Measurements from ENCODE around the gene GPR141. TPM values are rescaled to one million over a fixed set of nuclear protein-coding genes. Genes with fewer than 3 reads are reported as not detected.

The GPR141 gene
- total and polyA plus RNA-seq, 7 donors = not detected

GRCh38 chr7:37719077-37719476 lies 35.5 kb downstream of the GPR141 start:
- Histone ChIP-seq H3K4me1 (no peaks in the 10 kb centered on the region), H3K27ac (no peak overlapping the region), H3K27me3 (ENCODE audit: insufficient read depth in 3 of 3, low read length in 2 of 3) (no peaks in the 10 kb centered on the region), H3K9me3 (no peaks in the 10 kb centered on the region), H3K4me3 (no peak overlapping the region), H3K36me3 (ENCODE audit: insufficient read depth in 1 of 2, low read depth in 1 of 2) (no peaks in the 10 kb centered on the region)
- DNase-seq = no peak
- TF ChIP-seq, protein P1, sequence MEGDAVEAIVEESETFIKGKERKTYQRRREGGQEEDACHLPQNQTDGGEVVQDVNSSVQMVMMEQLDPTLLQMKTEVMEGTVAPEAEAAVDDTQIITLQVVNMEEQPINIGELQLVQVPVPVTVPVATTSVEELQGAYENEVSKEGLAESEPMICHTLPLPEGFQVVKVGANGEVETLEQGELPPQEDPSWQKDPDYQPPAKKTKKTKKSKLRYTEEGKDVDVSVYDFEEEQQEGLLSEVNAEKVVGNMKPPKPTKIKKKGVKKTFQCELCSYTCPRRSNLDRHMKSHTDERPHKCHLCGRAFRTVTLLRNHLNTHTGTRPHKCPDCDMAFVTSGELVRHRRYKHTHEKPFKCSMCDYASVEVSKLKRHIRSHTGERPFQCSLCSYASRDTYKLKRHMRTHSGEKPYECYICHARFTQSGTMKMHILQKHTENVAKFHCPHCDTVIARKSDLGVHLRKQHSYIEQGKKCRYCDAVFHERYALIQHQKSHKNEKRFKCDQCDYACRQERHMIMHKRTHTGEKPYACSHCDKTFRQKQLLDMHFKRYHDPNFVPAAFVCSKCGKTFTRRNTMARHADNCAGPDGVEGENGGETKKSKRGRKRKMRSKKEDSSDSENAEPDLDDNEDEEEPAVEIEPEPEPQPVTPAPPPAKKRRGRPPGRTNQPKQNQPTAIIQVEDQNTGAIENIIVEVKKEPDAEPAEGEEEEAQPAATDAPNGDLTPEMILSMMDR (IDR thresholded peaks at IDR 0.05) = no peak
- intact Hi-C loops (cut with DNase I) = no loop called here
- no peak for ATAC-seq
- 67 to 85% (median 85%) methylated on average over 1 of the region's 1 CpG for WGBS, 3 donors

- Histone ChIP-seq H3K4me3 (no peak overlapping the region), H3K4me1 (no peaks in the 10 kb centered on the region), H3K36me3 (ENCODE audit: insufficient read depth in 1 of 2, low read depth in 1 of 2) (no peaks in the 10 kb centered on the region), H3K27ac (no peak overlapping the region), H3K27me3 (ENCODE audit: insufficient read depth in 3 of 3, low read length in 2 of 3) (no peaks in the 10 kb centered on the region), H3K9me3 (no peaks in the 10 kb centered on the region)
- DNase-seq = no peak
- ATAC-seq = no peak
- TF ChIP-seq, protein P1 (IDR thresholded peaks at IDR 0.05) = no peak
- WGBS, 3 donors = 65 to 69% (median 65%) methylated on average over 4 of the region's 4 CpGs
- intact Hi-C loops (cut with DNase I) = no loop called here
Measured at GRCh38 chr7:37724732-37725131, 41.2 kb downstream of the GPR141 start.

DNA sequence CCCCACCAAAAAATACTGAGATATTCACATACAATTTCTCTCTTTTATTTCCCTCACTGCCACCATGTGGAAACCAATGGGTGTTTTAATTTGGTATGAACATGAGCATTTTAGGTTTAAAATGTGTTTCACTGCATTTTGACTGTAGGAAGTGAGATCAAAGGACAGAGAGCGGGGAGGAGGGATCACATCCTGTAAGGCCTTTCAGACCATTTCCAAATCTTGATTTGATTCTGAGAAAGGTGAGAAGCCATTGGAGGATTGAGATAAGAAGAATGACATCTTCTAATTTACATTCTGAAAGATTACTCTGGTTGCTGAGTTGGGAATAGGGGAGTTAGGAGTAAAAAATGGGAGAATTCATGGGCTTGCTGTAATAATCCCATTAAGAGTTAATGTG lies 42.5 kb downstream of the GPR141 start:
- Histone ChIP-seq H3K27me3 (ENCODE audit: insufficient read depth in 3 of 3, low read length in 2 of 3) (no peaks in the 10 kb centered on the region), H3K9me3 (no peaks in the 10 kb centered on the region), H3K4me1 (no peaks in the 10 kb centered on the region), H3K27ac (no peak overlapping the region), H3K4me3 (no peak overlapping the region), H3K36me3 (ENCODE audit: insufficient read depth in 1 of 2, low read depth in 1 of 2) (no peaks in the 10 kb centered on the region)
- ATAC-seq (no peak), DNase-seq (no peak)
- TF ChIP-seq, protein P1 (IDR thresholded peaks at IDR 0.05) = no peak
- WGBS, 3 donors = 97 to 99% (median 97%) methylated on average over 1 of the region's 1 CpG
- intact Hi-C loops (cut with DNase I) = no loop called here

DNA sequence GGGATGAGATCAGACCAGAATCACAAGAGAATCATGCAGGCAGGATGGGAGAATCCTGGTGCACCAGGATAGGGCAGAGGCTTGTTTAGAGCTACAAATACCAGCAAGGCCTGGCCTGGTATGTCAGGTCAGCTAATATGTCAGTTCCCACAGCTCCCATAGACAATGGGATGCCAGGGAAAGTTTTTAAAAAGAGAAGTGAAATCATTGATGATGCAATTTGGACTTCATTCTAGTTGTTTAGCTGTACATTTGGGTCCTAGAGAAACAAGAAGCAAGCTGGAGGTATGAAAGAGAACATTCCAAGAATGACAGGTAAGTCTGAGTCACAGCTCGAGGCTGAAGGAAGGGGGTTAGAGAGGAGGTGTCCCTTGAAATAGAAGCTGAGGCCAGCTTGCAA lies 45.2 kb downstream of the GPR141 start:
- TF ChIP-seq, protein P1 (IDR thresholded peaks at IDR 0.05) = no peak
- Histone ChIP-seq H3K4me3 (no peak overlapping the region), H3K27ac (no peak overlapping the region), H3K9me3 (no peaks in the 10 kb centered on the region), H3K36me3 (ENCODE audit: insufficient read depth in 1 of 2, low read depth in 1 of 2) (no peaks in the 10 kb centered on the region), H3K4me1 (no peaks in the 10 kb centered on the region), H3K27me3 (ENCODE audit: insufficient read depth in 3 of 3, low read length in 2 of 3) (no peaks in the 10 kb centered on the region)
- WGBS, 3 donors = 12 to 33% (median 22%) methylated on average over 1 of the region's 1 CpG
- no peak for ATAC-seq
- intact Hi-C loops (cut with DNase I) = no loop called here
- no peak for DNase-seq

GRCh38 chr7:37729181-37729580 lies 45.6 kb downstream of the GPR141 start:
- no peak for ATAC-seq
- TF ChIP-seq, protein P1 (IDR thresholded peaks at IDR 0.05) = no peak
- no peak for DNase-seq
- Histone ChIP-seq H3K9me3 (no peaks in the 10 kb centered on the region), H3K27ac (no peak overlapping the region), H3K4me3 (no peak overlapping the region), H3K4me1 (no peaks in the 10 kb centered on the region), H3K27me3 (ENCODE audit: insufficient read depth in 3 of 3, low read length in 2 of 3) (no peaks in the 10 kb centered on the region), H3K36me3 (ENCODE audit: insufficient read depth in 1 of 2, low read depth in 1 of 2) (no peaks in the 10 kb centered on the region)
- intact Hi-C loops (cut with DNase I) = no loop called here

All from psoas muscle (tissue), 8 donors.